Measurements from ENCODE around the gene ZDHHC11.
"Not testable (repeated sequence)": the region's sequence is repeated elsewhere in the genome, so short reads cannot be mapped to it uniquely, and the experiment has no call there.

ZDHHC11 gene

GRCh38 chr5:751992-752391 lies 98.8 kb downstream of the ZDHHC11 start:
- not testable (repeated sequence) for H3K27me3 ChIP-seq (replicated peaks; ENCODE audit: control insufficient read depth, insufficient read depth, low read length); DNase-seq (ENCODE audit: extremely low read depth, insufficient read length); H3K4me3 ChIP-seq (replicated peaks; ENCODE audit: low read depth, low read length); H3K36me3 ChIP-seq (ENCODE audit: control insufficient read depth, insufficient read depth, low read length)

- H3K36me3 ChIP-seq (ENCODE audit: control insufficient read depth, insufficient read depth, low read length): no peaks in the 10 kb centered on the region
- H3K4me3 ChIP-seq (replicated peaks; ENCODE audit: low read depth, low read length): no peak overlapping the region
- no peak for TF ChIP-seq CTCF (IDR thresholded peaks at IDR 0.05; ENCODE audit: insufficient read depth, low read length, poor library complexity, severe bottlenecking)
- no peaks in the 10 kb centered on the region for H3K27me3 ChIP-seq (replicated peaks; ENCODE audit: control insufficient read depth, insufficient read depth, low read length)
- DNase-seq (ENCODE audit: extremely low read depth, insufficient read length): no peak
Measured at GRCh38 chr5:751496-751895, 99.3 kb downstream of the ZDHHC11 start.

GRCh38 chr5:750226-750625 lies 100.6 kb downstream of the ZDHHC11 start:
- not testable (repeated sequence) for H3K27me3 ChIP-seq (replicated peaks; ENCODE audit: control insufficient read depth, insufficient read depth, low read length); H3K36me3 ChIP-seq (ENCODE audit: control insufficient read depth, insufficient read depth, low read length); DNase-seq (ENCODE audit: extremely low read depth, insufficient read length); H3K4me3 ChIP-seq (replicated peaks; ENCODE audit: low read depth, low read length)

- TF ChIP-seq CTCF (IDR thresholded peaks at IDR 0.05; ENCODE audit: insufficient read depth, low read length, poor library complexity, severe bottlenecking): no peak
- H3K36me3 ChIP-seq (ENCODE audit: control insufficient read depth, insufficient read depth, low read length): no peaks in the 10 kb centered on the region
Measured at GRCh38 chr5:749101-749670, 101.6 kb downstream of the ZDHHC11 start.

GRCh38 chr5:748011-748980 lies 102.5 kb downstream of the ZDHHC11 start:
- not testable (repeated sequence) for DNase-seq (ENCODE audit: extremely low read depth, insufficient read length); H3K27me3 ChIP-seq (replicated peaks; ENCODE audit: control insufficient read depth, insufficient read depth, low read length); H3K4me3 ChIP-seq (replicated peaks; ENCODE audit: low read depth, low read length); H3K36me3 ChIP-seq (ENCODE audit: control insufficient read depth, insufficient read depth, low read length)

More at GRCh38 chr5:749101-749670, 101.6 kb downstream of the ZDHHC11 start:
- DNase-seq (ENCODE audit: extremely low read depth, insufficient read length): no peak
- H3K27me3 ChIP-seq (replicated peaks; ENCODE audit: control insufficient read depth, insufficient read depth, low read length): no peaks in the 10 kb centered on the region
- H3K4me3 ChIP-seq (replicated peaks; ENCODE audit: low read depth, low read length): no peak overlapping the region

GRCh38 chr5:747303-747844 lies 103.4 kb downstream of the ZDHHC11 start:
- not testable (repeated sequence) for H3K36me3 ChIP-seq (ENCODE audit: control insufficient read depth, insufficient read depth, low read length); H3K4me3 ChIP-seq (replicated peaks; ENCODE audit: low read depth, low read length); DNase-seq (ENCODE audit: extremely low read depth, insufficient read length); H3K27me3 ChIP-seq (replicated peaks; ENCODE audit: control insufficient read depth, insufficient read depth, low read length)

- no peak for DNase-seq (ENCODE audit: extremely low read depth, insufficient read length)
- H3K27me3 ChIP-seq (replicated peaks; ENCODE audit: control insufficient read depth, insufficient read depth, low read length): no peaks in the 10 kb centered on the region
Measured at GRCh38 chr5:746258-746761, 104.5 kb downstream of the ZDHHC11 start.

More at GRCh38 chr5:746258-746761, 104.5 kb downstream of the ZDHHC11 start:
- TF ChIP-seq CTCF (IDR thresholded peaks at IDR 0.05; ENCODE audit: insufficient read depth, low read length, poor library complexity, severe bottlenecking): no peak
- Histone ChIP-seq H3K36me3 (ENCODE audit: control insufficient read depth, insufficient read depth, low read length) (no peaks in the 10 kb centered on the region), H3K4me3 (replicated peaks; ENCODE audit: low read depth, low read length) (no peak overlapping the region)
